ENCODE results near the gene CTNNA3.

DNA sequence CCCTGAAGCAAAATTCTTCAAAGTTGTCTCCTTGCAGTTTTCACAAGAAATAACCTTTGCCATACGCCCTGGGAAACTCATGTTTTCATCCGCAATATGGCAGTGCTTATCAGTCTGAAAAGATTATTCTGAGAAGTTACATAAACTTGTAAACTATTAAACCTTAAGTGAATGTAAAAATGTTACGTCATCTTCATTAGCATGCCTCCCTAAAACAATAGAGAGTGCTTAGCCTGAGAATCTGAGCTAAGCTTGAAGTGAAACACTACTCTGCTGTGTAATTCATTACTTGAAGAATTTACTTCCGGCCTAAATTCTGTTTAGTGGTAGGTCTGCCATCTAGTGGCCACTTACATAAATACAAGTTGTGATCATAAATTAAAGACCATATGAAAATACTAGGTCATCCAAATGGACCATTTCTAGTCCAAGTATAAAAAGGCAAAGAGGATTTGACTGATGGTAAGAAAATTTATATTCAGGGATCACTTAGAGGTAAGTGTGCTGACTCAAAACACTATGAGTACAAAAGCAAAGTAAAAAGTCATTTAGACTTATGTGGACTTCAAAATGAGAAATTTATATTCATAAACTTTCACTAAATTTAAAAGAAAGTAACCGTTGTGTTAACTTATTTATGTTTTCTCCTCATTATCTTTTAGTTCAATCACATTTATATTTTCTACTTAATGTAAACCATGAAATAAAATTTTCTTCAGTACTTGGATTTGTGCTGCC lies 1515.2 kb downstream of the CTNNA3 start:
- TF ChIP-seq, protein P1, sequence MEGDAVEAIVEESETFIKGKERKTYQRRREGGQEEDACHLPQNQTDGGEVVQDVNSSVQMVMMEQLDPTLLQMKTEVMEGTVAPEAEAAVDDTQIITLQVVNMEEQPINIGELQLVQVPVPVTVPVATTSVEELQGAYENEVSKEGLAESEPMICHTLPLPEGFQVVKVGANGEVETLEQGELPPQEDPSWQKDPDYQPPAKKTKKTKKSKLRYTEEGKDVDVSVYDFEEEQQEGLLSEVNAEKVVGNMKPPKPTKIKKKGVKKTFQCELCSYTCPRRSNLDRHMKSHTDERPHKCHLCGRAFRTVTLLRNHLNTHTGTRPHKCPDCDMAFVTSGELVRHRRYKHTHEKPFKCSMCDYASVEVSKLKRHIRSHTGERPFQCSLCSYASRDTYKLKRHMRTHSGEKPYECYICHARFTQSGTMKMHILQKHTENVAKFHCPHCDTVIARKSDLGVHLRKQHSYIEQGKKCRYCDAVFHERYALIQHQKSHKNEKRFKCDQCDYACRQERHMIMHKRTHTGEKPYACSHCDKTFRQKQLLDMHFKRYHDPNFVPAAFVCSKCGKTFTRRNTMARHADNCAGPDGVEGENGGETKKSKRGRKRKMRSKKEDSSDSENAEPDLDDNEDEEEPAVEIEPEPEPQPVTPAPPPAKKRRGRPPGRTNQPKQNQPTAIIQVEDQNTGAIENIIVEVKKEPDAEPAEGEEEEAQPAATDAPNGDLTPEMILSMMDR (IDR thresholded peaks at IDR 0.05; ENCODE audit: low read depth, low read length, poor library complexity, severe bottlenecking) = peak; percentile 61
- TF ChIP-seq EZH2phosphoT487 (IDR thresholded peaks at IDR 0.05; ENCODE audit: borderline replicate concordance, low read length) = no peak

Measured in DOHH2 (cell line).